Heart left ventricle (tissue), 13 donors: ENCODE data around the gene HPN.
"Not testable (repeated sequence)": the region's sequence is repeated elsewhere in the genome, so short reads cannot be mapped to it uniquely, and the experiment has no call there.

Experiments
- CTCF ChIP-seq, 12 donors: fragments of 200-600 bp; sonication (generic) in 4 of 12; IDR thresholded peaks; one replicate each; pipeline versions ENCODE4 v1.5.0 to v1.8.0; 2018 to 2022; ENCODE audit warnings: antibody characterized with exemption in 12 of 12, mild to moderate bottlenecking in 5 of 12
- POLR2A ChIP-seq, 2 donors: fragments of 450-650 bp; IDR thresholded peaks; one replicate each; pipeline ENCODE4 v1.6.1; 2017; ENCODE audit warnings: antibody characterized with exemption in 2 of 2, mild to moderate bottlenecking in 2 of 2, moderate library complexity in 2 of 2
- donor health status: ischemic (EF 13 %, LVEDD 7.1; RV severe dilation, severe dysfunction).
- donor health status: DM: no; HTN: yes; CAD: no.
- donor health status: DM: no; HTN: no; CAD: no.
- donor health status: ischemic (EF 25% LVEDD 6.9; RV normal size, moderate dysfunction).
- donor health status: ischemic (EF 25% LVEDD 5.7; RV mildly dilated, moderate dysfunction).
- donor health status: ischemic (EF 35%, LVEDD 5.7; RV mildly dilated, moderate dysfunction).
- donor health status: nonischemic (EF 11% LVEDD 7.7; RV severe dilation, severe dysfunction).
- donor health status: DM: yes; HTN: yes; CAD: no.
- donor health status: PGD.
- donor health status: ischemic (EF 29% LVEDD 5.4; RV normal size, mild dysfunction).
- donor health status: nonischemic (EF 23%, LVEDD 6.1; RV moderate dilation, normal function).

- not testable (repeated sequence) for TF ChIP-seq CTCF, POLR2A (IDR thresholded peaks at IDR 0.05)
Measured at GRCh38 chr19:35103614-35104013, 62.1 kb downstream of the HPN start.
